Measurements from ENCODE around the gene CCDC74A.
"Not testable (repeated sequence)": the region's sequence is repeated elsewhere in the genome, so short reads cannot be mapped to it uniquely, and the experiment has no call there.

Gene CCDC74A

DNA sequence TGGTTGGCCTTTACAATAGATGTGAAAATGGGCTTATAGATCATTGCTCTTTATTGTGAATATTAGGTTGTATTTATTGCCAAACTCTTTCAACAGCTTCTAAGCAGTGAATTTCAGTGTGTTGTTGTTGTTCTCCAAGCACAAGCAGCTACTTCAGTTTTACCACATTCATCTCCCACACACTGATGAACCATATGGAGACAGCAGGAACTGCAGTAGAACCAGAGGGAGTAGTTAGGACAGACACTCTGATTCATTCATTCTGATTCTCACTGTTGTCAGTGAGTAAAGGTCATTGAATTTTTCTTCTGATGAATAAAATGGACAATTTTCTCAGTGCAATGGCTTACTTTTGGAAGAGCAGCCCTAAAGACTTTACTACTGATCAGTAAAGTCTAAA, 40.2 kb downstream of the CCDC74A start:
- DNase-seq = no peak

DNA sequence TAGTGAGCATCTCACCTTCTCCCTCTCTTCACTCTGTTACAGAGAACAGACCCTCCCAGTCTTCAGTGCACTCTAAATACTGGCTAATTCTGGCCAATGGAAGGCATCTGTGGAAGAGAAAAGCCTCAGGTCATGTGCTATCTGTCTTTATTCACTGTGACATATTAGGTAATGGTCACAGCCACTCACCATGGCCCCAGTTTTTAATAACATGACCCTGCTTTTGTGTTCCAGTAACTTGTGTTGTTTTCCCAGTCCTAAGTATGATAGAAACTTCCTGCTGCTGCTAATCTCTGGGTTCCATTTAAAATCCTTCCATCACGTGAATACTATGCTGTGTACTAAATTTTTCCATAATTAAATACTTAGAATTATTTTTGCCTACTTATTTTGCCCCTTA, 40.7 kb downstream of the CCDC74A start:
- DNase-seq = not testable (repeated sequence)

GRCh38 chr2:131572175-131572574, 44.5 kb downstream of the CCDC74A start:
- no peak for DNase-seq

DNA sequence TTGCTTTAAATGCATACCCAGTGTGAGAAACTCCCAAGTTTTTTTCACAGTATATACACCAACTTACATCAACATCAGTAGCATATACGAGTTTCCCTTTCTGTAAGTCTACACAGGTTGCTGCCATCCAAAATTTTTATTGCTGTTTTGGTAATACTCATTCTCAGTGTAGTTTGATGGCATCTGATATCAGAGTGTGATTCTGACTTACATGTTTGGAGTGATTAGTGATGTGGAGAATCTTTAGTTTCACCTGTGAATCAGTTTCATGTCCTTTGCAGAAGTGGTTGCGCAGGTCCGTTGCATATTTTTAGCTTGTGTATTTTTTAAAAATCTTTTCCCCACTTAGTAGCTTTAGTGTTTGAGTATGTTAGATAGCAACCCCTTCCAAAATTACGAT, 50.1 kb downstream of the CCDC74A start:
- DNase-seq = no peak

DNA sequence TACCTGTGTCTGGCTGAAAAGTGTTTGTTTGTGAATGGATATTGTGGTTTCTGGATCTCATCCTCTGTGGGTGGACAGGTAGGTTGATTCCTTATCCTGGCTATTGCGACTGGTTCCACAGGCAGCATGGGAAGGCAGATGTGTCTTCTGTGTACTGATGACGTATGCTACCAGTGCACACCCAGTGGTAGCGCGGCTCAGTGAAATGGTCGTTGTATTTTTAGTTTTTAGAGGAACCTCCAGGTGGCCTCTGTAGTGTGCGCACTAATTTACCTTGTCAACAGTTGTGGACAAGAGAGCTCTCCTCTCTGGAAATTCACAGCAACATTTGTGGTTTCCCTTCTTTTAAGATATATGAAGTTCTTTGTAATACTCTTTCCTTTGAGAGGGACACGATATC, 52.5 kb downstream of the CCDC74A start:
- DNase-seq = no peak
